Epithelial cell of prostate (primary cell): ENCODE results near the gene MKRN2.

ENCODE experiments used
- DNase-seq: peaks from one replicate; pipeline ENCODE4 v3.0.0-alpha.2; 2011; ENCODE audit warnings: low read depth, low spot score
- H3K27ac ChIP-seq: fragments of 450-650 bp; 2 replicates; pipeline ENCODE4 v1.5.1; 2017; ENCODE audit warnings: mild to moderate bottlenecking

MKRN2 gene

DNA sequence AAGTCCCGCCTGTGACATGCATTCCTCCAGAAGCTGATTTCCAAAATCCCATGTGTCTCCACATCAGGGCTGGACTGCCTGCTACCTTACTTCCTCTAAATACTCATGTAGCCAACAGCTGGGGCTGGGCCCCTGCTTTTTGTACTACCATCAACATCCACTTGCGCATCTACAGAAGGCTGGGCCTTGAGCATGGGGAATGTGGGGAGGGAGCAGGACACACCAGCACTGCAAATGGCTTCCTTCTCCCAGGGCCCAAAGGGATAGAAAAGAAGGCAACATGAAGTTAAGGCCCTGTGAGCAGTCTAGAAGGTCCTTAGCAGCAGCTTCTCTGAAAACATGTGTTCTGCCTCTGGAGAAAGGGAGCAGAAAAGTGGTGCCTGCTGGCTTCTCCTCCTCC is 27.2 kb downstream of the MKRN2 start:
- H3K27ac ChIP-seq: no peak overlapping the region
- DNase-seq: no peak

DNA sequence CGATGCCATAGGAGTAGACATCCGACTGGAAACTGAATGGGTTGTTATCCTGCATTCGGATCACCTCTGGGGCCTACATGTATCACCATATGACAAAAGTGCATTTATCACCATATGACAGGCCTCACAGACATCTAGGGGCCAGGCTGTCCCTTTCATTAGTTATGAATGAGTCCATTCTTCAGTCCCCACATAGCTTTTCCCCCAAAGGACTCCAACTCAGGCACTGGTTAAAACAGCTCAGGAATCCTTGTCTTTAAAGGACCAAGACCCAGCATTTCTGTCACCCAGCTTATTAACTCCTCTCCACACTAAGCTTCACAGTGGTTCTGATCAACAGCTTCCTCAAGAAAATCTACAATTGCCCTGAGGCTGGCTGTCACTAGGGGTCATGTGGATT is 28.3 kb downstream of the MKRN2 start:
- DNase-seq: no peak

DNA sequence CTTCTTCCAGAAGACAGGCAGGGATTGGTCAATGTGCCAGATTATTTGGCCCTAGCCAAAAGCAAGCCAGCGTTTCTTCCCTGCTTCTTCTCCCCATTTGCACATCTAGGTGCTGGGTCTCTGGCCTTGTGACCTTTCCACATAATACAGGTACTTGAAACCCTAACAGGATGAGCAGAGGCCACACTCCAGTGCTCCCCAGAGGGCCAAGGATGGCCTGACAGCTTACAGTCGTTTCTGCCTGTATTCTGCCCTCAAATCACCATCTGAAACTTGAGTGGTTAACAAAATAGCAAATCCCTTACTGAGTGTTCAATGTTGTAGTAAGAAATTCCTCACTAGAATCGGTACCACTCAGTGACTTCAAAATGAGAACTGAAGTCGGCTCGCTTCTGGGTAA is 29.1 kb downstream of the MKRN2 start:
- H3K27ac ChIP-seq: no peak overlapping the region
- no peak for DNase-seq

More for the DNA sequence above, 28.3 kb downstream of the MKRN2 start:
- no peak overlapping the region for H3K27ac ChIP-seq

DNA sequence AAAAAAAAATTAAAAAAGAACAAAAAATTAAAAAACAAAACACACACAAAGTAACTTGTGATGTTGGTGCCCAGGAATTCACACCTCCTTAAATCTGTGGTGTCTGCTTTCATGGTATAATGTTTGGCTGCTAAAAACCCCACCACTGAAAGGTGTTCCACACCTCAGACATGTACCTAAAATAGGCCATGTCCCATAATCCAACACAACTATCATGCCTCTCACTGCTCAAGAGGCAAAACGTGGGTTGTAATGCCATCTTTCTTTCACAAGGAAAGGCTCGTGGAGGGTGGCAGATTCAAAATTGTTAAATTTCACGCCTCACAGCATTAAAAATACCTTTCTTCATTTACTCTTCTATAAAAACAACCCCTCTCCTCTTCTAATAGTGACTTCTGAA is 29.5 kb downstream of the MKRN2 start:
- no peak for DNase-seq
- no peak overlapping the region for H3K27ac ChIP-seq

DNA sequence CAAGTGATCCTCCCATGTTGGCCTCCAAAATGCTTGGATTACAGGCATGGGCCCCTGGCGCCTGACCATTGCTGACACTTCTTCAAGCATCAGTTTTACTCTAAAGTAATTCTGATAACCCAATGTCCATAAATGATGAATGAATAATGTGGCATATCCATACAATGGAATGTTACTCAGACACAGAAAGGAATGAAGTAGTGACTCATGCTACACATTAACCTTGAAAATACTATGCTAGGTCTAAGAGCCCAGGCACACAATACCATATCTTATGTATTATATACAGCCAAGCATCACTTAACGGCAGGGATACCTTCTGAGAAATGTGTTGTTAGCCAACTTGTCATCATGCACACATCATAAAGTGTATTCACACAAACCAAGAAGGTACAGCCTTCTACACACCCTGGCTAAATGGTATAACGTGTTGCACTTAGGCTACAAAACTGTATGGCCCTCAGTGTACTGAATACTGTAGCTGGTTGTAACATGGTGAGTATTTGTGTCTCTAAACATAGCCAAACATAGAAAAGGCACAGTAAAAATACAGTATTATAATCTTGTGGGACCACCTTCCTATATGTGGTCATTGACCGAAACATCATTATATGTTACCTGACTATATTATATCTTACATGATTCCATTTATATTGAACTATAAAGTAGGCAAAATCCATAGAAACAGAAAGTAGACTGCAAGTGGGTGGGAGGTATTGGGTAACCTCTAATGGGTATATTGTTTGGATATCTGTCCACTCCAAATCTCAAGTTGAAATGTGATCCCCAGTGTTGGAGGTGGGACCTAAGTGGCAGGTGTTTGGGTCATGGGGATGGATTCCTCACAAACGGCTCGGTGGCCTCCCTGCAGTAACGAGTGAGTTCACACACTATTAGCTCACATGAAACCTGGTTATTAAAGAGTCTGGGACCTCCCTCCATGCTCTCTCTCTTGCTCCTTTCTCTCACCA is 31.4 kb downstream of the MKRN2 start:
- DNase-seq: no peak
- H3K27ac ChIP-seq: no peak overlapping the region

DNA sequence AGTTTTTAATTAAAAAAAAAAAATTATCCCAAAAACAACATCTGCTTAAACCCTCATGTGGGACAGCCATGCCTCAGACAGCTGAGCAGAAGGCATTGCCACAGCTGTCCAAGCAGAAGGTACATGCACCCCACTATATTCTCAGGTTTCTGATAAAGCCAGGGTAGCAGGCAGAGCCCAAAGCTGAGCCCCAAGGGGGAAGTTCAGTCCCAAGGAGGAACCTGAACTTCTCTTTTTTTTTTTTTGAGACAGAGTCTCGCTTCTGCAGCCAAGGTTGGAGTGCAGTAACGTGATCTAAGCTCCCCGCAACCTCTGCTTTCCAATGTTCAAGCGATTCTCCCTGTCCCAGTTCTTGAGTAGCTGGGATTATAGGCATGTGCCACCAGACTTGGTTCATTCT is 33.2 kb downstream of the MKRN2 start:
- no peak overlapping the region for H3K27ac ChIP-seq
- DNase-seq: no peak

DNA sequence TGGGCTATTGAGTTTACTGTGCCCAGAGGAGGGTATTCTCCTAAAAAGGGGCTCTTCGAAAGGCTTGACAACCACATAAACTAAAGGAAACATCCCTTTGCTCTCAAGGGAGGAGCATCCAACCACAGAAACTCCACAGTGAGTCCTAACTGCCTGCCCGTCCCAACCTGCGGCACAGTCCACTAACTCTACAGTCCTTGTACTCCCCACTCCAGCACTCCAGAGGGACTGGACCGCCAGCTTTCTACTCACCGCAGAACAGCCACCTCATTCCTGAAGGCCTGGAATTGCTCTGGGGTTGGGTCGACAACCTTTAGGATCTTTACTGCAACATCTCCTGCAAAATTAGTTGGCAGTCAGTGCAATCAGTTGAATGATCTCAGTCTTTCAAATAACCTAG is 34.6 kb downstream of the MKRN2 start:
- no peak overlapping the region for H3K27ac ChIP-seq
- DNase-seq: no peak

DNA sequence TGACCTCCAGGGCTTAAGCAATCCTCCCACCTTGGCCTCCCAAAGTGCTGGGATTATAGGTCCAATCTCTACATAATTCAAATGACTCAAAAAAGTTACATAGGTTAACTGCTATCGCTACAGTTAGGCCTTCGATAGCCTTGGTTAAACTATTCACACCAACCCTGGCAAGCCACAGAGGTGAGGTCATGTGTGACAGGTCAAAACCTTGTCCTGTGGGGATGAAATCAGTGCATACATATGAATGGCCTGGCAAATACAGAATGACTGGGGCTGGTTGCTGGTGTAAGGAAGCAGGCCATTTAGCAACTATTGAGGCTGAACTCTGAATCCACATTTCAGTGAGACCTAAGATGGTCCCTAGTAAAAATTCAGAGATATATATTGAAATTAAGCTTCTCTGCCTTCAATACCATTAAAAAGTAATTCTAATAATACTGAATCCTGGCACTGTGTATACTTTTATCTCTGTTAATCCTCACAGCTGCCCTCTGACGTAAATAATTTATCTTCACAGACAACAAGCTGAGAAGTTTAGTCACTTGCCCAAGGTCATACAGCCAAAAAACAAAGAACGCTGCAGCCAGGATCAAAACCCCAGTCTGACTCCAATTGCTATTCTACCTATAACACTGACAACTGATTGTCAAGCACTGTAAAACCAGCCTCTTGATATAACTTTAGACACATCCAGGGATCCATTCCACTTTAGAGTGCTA is 35.3 kb downstream of the MKRN2 start:
- H3K27ac ChIP-seq: no peak overlapping the region
- no peak for DNase-seq

DNA sequence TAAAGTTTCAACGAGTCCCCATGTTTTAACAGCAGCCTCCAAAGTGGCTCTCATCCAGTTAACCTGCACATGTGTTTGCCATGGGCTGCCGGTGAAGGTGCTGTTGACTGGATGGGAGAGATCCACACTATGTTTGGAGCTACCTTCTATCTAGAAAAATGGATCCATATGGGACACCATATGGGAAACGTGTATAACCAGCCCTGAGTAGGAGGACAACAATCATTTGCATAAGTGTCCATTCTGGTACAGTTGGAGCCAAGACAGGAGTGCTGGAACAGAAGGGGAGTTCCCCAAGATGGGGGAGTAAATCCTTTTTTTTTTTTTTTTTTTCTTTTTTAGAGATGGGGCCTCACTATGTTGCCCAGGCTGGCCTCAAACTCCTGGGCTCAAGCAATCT is 36.6 kb downstream of the MKRN2 start:
- DNase-seq: no peak
- H3K27ac ChIP-seq: no peak overlapping the region

DNA sequence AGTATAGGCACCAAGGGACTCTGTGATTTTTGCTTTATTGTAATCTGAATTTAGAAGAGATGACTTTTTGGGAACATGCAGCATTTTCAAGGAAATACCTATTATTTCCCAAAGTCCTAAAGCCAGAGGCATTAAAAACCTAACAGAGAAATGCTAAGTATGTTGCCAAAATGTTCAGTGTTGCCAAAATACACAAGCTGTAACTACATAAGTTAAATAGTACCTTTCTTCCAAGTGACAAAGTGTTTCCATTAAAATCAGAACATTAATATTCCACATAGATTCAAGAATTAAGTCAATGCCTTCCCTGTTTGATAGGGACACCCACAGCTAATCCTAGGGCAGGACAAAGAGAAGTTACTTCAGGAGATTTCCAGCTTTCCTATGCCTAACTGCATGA is 42.0 kb downstream of the MKRN2 start:
- no peak overlapping the region for H3K27ac ChIP-seq
- DNase-seq: no peak

DNA sequence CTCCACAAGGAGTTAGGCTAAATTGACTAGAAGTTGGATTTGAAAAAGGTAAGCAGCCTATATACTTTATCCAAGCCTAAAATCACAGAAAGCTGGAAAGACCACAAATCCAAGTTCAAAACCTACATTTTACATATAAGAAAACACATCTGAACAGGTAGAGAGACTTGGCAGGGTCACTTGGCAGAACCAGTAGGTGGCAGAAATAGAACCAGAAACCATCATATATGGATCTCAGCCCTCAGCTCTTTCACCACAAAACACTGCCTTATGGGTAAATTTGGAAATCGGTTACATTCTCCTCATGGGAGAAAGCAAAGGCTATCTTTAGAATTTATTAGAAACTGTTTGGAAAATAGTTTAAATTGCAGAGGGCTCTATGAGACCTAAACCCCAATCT is 44.2 kb downstream of the MKRN2 start:
- H3K27ac ChIP-seq: no peak overlapping the region
- DNase-seq: no peak

DNA sequence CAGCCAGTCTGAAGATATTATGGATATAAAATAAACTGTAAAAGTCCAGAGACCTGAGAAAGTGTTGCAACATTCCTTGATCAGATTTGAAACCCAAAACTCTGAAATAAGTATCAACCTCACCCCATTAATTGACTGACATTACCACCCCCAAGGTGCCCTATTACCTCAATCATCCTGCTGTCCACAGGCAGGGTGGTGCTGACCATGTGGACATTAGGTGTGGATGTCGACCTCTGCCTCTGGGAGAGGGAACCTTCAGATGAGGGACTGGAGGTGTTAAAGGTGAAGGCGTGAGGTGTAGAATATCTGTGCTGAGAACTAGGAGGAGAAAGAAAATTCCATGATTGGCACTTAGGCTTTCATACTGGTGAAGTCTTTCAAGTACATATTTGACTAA is 47.1 kb downstream of the MKRN2 start:
- no peak overlapping the region for H3K27ac ChIP-seq
- no peak for DNase-seq

DNA sequence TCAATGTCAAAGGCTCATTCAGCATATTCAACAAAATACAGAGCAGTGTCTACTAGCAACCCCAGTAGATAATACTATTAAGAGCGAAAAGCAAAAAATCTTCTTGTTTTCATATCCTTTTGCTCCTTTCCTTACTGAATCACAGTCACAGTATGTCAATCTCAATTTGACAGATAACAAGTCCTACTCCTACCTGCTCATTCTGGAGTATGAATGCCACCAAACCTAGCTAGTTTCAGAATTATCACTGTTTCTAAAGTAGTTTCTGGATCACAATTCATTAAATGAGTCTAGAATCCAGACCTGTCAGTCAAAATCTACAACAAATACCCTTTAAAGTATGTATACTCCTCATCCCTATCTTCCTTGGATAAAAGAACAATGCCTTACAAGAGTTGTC is 51.5 kb downstream of the MKRN2 start:
- H3K27ac ChIP-seq: no peak overlapping the region
- DNase-seq: no peak

DNA sequence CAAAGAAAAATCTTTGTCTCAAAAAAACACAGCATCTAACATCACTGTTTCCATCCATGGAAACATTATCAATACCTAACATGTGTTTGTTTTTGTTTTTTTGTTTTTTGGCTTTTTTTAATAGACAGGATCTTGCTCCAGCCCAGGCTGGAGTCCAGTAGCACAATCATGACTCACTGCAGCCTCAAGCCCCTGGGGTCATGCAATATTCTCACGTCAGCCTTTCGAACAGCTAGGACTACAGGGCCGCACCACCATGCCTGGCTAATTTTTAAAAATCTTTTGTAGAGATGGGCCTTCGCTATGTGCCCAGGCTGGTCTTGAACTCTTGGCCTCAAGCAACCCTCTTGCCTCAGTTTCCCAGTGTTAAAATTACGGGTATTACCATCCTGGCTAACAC is 54.2 kb downstream of the MKRN2 start:
- H3K27ac ChIP-seq: no peak overlapping the region
- DNase-seq: no peak

DNA sequence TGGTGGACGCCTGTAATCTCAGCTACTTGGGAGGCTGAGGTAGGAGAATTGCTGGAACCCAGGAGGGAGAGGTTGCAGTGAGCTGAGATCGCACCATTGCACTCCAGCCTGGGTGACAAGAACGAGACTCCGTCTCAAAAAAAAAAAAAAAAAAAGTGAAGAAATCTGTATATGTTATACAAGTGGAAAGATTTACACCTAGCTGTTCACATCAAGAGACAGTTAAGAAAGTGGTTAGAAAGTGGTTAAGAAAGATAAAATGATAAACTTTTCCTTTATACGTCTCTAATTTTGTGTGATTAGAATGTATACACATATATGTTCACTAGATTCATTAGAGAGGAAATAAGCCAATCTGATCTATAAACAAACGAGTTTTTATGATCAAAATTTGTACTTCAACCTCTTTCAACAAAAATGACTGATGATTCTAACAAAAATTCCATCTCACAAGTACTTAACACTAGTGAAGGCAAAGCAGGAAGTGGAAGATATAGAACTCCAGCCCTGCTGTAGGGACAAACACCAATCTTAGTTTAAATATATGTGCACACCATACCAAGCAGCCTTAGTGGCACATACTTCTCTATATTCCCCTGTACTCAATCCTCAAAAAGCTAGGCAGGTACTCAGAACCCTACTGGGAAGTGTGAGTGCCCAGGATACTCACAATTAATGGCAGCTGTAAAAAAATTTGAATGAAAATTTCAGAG is 55.8 kb downstream of the MKRN2 start:
- no peak overlapping the region for H3K27ac ChIP-seq
- DNase-seq: no peak

DNA sequence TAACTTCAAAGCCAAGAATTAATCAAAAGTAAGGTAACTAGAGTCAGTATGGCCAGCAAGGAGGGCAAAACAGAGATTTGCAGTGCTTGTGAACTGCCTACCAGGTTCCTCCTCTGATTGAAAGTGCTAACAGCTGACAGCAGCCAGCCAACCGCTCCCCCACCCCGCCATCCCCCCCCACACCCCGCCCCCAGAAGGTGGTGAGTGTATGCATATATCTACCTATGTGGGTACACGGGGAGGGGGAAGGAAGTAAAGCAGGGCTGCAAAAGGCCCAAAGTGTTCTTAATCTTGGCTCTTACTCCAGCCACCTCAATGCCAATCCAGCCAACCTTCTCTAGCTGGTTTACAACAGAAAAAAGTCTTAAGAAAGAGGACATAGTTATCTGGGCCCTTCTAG is 56.4 kb downstream of the MKRN2 start:
- H3K27ac ChIP-seq: no peak overlapping the region
- no peak for DNase-seq

DNA sequence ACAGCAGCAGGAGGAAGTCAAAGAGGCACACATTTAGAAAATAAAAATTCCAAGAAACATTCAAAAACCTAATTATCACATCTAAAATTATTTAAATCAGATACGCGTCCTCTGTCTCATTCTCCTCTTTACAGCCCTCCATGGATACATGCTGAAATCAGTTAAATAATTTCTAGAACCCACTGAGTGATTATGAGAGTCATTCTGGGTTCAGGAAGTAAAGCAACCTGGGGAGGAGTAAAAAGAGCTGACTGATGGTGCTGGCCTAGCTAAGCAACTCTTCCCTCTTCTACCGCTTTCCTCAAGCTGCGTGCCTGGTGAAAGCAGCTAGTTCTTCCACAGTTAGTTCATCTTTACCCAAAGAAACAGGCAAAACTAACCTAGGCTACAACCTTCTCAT is 58.4 kb downstream of the MKRN2 start:
- H3K27ac ChIP-seq: no peak overlapping the region
- DNase-seq: no peak

DNA sequence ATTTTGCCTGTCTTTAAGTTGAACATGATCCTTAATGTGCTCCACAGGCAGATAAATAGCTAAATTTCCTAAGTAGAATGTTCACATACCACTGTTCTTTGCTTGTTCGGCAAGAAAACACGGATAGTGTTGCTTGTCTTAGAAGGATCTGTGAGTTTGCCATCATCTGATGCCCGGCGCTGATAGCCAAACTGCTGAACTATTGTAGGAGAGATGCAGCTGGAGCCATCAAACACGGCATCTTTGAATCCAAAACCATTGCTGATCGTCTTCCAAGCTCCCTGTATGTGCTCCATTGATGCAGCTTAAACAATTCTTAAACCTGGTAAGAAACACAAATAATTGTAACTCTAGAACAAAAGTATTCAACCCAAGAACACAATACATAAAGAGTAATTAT is 61.5 kb downstream of the MKRN2 start:
- no peak overlapping the region for H3K27ac ChIP-seq
- no peak for DNase-seq

DNA sequence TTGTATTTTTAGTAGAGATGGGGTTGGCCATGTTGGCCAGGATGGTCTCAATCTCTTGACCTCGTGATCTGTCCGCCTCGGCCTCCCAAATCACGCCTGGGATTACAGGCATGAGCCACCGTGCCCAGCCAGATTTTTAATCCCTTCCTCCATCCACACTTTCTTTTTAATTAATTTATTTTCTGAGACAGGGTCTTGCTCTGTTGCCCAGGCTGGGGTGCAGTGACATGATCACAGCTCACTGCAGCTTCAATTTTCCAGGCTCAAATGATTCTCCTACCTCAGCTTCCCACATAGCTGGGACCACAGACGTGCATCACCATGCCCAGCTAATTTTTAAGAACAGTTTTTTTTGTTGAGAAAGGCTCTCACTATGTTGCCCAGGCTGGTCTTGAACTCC is 63.4 kb downstream of the MKRN2 start:
- DNase-seq: no peak

DNA sequence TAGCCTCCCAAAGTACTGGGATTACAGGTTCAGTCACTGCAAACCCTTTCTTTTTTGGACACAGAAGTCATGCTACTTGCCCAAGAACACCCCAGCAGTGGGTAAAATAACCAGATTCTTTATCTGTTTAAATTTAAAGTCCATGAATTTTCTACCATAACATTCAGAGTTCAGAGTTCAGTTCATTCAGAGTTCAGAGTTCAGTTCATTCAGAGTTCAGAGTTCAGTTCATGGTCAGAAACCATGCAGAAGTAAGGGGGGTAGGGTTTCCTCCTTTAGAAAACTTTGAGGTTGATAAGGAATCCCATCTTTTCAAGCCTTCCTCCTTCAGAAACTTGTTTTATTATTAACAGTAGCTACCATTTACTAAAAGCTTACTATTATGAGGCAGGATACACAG is 63.8 kb downstream of the MKRN2 start:
- no peak for DNase-seq
- no peak overlapping the region for H3K27ac ChIP-seq

More for the DNA sequence above, 63.4 kb downstream of the MKRN2 start:
- H3K27ac ChIP-seq: no peak overlapping the region

DNA sequence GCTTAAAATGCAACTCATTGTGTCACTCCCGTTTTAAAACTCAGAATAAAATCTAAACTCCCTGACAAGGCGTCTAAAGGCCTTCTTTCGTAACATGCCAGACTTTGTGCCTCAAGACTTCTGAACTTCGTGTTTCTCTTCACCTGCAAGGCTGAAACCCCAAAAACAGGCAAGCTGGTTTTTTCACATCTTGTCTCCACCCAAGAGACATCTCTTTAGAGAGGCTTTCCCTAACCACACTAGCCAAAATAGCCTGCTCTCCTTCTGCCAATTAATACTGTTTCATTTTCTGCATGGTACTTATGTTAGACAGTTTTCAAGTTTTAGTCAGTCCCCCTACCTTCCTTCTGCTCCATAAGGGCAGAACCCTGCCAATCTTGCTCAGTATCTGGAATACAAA is 65.4 kb downstream of the MKRN2 start:
- H3K27ac ChIP-seq: no peak overlapping the region
- no peak for DNase-seq
